ENCODE data around the gene KCNT2.

Gene KCNT2

GRCh38 chr1:196442366-196442765 lies 165.9 kb downstream of the KCNT2 start (continued):
- no peak for TF ChIP-seq ZNF211 (tag by site-specific recombination; IDR thresholded peaks at IDR 0.05; ENCODE audit: low read depth)
- no peak for TF ChIP-seq HOXD13 (CRISPR knock-in tag; IDR thresholded peaks at IDR 0.05; ENCODE audit: borderline replicate concordance)
- no peak for TF ChIP-seq ZNF830 (tag by site-specific recombination; IDR thresholded peaks at IDR 0.05; ENCODE audit: low read depth)
- no peak for TF ChIP-seq ZNF184 (tag by site-specific recombination; IDR thresholded peaks at IDR 0.05)
- TF ChIP-seq PRDM6 (tag by site-specific recombination; IDR thresholded peaks at IDR 0.05) = no peak
- TF ChIP-seq, protein P1, sequence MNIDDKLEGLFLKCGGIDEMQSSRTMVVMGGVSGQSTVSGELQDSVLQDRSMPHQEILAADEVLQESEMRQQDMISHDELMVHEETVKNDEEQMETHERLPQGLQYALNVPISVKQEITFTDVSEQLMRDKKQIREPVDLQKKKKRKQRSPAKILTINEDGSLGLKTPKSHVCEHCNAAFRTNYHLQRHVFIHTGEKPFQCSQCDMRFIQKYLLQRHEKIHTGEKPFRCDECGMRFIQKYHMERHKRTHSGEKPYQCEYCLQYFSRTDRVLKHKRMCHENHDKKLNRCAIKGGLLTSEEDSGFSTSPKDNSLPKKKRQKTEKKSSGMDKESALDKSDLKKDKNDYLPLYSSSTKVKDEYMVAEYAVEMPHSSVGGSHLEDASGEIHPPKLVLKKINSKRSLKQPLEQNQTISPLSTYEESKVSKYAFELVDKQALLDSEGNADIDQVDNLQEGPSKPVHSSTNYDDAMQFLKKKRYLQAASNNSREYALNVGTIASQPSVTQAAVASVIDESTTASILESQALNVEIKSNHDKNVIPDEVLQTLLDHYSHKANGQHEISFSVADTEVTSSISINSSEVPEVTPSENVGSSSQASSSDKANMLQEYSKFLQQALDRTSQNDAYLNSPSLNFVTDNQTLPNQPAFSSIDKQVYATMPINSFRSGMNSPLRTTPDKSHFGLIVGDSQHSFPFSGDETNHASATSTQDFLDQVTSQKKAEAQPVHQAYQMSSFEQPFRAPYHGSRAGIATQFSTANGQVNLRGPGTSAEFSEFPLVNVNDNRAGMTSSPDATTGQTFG (tag by site-specific recombination; IDR thresholded peaks at IDR 0.05; ENCODE audit: borderline replicate concordance) = no peak
- no peak for TF ChIP-seq ZNF791 (tag by site-specific recombination; IDR thresholded peaks at IDR 0.05)
- TF ChIP-seq, protein P2, sequence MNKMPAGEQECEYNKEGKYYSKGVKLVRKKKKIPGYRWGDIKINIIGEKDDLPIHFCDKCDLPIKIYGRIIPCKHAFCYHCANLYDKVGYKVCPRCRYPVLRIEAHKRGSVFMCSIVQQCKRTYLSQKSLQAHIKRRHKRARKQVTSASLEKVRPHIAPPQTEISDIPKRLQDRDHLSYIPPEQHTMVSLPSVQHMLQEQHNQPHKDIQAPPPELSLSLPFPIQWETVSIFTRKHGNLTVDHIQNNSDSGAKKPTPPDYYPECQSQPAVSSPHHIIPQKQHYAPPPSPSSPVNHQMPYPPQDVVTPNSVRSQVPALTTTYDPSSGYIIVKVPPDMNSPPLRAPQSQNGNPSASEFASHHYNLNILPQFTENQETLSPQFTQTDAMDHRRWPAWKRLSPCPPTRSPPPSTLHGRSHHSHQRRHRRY (tag by site-specific recombination; IDR thresholded peaks at IDR 0.05) = no peak

DNA sequence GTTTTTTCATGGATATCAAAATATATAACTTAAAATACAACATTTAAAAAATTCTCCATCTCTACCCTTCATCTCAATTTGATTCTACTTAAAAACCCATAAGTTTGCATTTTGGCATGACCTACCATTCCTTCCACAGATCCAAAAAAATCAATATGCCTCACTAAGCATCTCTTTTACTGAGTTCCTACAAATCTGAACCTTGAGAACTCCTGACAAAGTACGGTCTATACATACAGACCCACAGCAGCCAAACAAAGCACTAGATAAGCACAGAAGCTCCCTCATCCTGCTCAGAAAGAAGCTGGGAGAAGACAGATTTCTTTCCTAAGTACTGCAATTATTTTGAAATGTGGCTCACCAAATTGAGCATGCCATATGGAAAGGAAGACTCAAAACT lies 167.5 kb downstream of the KCNT2 start:
- H3K27ac ChIP-seq (ENCODE audit: extremely low read depth, low read depth, low read length) = no peak overlapping the region
- no peak overlapping the region for H3K4me3 ChIP-seq (ENCODE audit: low read depth, low read length)
- no peaks in the 10 kb centered on the region for H3K9me3 ChIP-seq (ENCODE audit: control insufficient read depth, insufficient read depth, low read depth, low read length)
- TF ChIP-seq MEIS1 (CRISPR knock-in tag; IDR thresholded peaks at IDR 0.05; ENCODE audit: borderline replicate concordance) = no peak
- TF ChIP-seq ZNF133 (tag by site-specific recombination; IDR thresholded peaks at IDR 0.05) = no peak
- TF ChIP-seq ZNF132 (tag by site-specific recombination; IDR thresholded peaks at IDR 0.05; ENCODE audit: borderline replicate concordance) = no peak
- TF ChIP-seq ZNF544 (tag by site-specific recombination; IDR thresholded peaks at IDR 0.05) = no peak
- no peak for TF ChIP-seq ZNF561 (tag by site-specific recombination; IDR thresholded peaks at IDR 0.05; ENCODE audit: borderline replicate concordance)
- no peak for TF ChIP-seq TRIM28 (IDR thresholded peaks at IDR 0.05; ENCODE audit: borderline replicate concordance, low read length)
- no peak for TF ChIP-seq KLF10 (tag by site-specific recombination; IDR thresholded peaks at IDR 0.05)
- TF ChIP-seq ZNF18 (tag by site-specific recombination; IDR thresholded peaks at IDR 0.05) = no peak
- TF ChIP-seq ZNF677 (tag by site-specific recombination; IDR thresholded peaks at IDR 0.05) = no peak
- no peak for TF ChIP-seq WT1 (tag by site-specific recombination; IDR thresholded peaks at IDR 0.05)
- TF ChIP-seq KLF7 (tag by site-specific recombination; IDR thresholded peaks at IDR 0.05; ENCODE audit: borderline replicate concordance) = no peak
- CTCF ChIA-PET = interaction anchor here (1.4 kb wide), 1 partner anchor 8 kb away, joined by 4 read pairs; no protein-coding TSS in a partner anchor
- no peaks in the 10 kb centered on the region for H3K36me3 ChIP-seq (ENCODE audit: control insufficient read depth in 2 of 2, insufficient read depth in 1 of 2, low read length in 2 of 2)
- POLR2A ChIA-PET = no interaction called here
- no peaks in the 10 kb centered on the region for H3K4me1 ChIP-seq (ENCODE audit: control insufficient read depth, insufficient read depth, low read length)
